Mammary microvascular endothelial cell (primary cell): ENCODE data around the gene FKBP4. TPM values are rescaled to one million over a fixed set of nuclear protein-coding genes. Genes with fewer than 3 reads are reported as not detected.

ENCODE experiments used
- total RNA-seq: library from RNA; depleted of rRNA; stranded (reverse); fragments of >200 nt; gene quantifications from 2 replicates; pipeline ENCODE4 v1.2.3, GENCODE V29; 2015

FKBP4 gene, protein sequence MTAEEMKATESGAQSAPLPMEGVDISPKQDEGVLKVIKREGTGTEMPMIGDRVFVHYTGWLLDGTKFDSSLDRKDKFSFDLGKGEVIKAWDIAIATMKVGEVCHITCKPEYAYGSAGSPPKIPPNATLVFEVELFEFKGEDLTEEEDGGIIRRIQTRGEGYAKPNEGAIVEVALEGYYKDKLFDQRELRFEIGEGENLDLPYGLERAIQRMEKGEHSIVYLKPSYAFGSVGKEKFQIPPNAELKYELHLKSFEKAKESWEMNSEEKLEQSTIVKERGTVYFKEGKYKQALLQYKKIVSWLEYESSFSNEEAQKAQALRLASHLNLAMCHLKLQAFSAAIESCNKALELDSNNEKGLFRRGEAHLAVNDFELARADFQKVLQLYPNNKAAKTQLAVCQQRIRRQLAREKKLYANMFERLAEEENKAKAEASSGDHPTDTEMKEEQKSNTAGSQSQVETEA
- total RNA-seq = 37.2 and 42.8 TPM in 2 replicates

DNA sequence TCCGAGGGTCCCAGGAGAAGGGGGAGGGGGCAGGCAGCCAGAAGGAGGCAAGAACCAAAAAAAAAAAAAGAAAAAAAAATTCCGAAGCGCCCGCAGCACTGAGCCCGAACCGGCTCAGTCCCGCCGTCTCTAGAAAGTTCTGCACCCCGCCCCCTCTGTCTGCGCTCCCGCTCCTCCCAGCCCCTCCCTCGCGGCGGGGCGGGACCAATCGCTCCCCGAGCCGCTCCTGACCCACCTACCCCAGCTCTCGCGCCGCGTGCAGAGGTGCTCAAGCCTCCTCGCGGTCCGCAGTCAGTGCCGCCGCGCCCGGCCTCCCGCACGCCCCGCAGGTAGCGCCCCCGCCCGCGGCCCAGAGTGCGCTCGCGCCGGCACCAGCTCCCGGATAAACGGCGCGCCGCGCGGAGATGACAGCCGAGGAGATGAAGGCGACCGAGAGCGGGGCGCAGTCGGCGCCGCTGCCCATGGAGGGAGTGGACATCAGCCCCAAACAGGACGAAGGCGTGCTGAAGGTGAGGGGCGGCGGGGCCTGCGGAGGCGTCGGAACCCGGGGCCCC lies at the start of gene FKBP4:
FKBP4 (plus strand) TSS at position 235 of the 554 bp plus-strand sequence; CDS start at position 405, 170 bp downstream.

DNA sequence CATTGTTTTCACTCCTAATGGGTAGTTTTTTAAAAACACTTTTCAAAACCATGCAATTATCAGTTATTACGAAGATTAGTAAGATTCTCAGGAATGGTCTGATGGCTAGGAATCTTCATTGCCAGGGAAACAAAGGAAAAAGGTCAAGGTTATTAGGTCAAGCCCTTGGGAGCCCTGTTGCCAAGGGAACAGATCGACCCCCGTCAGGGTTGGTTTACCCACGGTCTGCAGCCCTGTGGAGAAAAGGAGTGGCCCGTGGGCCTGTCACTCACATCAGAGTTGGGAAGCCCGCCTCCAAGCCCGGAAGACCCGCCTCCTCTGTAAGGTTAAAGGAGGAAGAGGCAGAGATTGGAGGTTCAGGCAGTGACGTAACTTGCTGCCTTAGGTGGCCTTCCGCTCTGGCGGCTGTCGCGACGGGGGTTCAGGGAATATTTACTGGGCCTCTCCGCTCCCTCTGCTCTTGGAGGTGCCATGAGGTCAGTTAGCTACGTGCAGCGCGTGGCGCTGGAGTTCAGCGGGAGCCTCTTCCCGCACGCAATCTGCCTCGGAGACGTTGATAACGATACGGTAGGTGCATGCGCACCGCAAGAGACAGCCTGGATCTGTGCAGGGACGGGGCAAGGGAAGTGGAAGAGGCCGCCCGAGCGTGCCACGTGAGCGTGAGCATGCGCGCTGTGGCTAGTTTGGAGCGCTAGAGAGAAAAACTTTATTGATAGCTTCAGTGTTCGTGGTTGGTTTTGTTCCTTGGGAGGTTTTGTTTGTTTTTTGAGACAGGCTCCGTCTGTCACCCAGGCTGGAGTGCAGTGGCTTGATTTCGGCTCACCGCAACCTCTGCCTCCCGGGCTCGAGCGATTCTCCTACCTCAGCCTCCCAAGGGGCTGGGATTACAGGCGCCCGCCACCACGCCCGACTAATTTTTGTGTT lies 17.8 kb downstream of the FKBP4 start, which contains the start of gene ITFG2:
ITFG2 (plus strand) TSS at position 379 of the 924 bp plus-strand sequence; CDS start at position 472, 93 bp downstream.

DNA sequence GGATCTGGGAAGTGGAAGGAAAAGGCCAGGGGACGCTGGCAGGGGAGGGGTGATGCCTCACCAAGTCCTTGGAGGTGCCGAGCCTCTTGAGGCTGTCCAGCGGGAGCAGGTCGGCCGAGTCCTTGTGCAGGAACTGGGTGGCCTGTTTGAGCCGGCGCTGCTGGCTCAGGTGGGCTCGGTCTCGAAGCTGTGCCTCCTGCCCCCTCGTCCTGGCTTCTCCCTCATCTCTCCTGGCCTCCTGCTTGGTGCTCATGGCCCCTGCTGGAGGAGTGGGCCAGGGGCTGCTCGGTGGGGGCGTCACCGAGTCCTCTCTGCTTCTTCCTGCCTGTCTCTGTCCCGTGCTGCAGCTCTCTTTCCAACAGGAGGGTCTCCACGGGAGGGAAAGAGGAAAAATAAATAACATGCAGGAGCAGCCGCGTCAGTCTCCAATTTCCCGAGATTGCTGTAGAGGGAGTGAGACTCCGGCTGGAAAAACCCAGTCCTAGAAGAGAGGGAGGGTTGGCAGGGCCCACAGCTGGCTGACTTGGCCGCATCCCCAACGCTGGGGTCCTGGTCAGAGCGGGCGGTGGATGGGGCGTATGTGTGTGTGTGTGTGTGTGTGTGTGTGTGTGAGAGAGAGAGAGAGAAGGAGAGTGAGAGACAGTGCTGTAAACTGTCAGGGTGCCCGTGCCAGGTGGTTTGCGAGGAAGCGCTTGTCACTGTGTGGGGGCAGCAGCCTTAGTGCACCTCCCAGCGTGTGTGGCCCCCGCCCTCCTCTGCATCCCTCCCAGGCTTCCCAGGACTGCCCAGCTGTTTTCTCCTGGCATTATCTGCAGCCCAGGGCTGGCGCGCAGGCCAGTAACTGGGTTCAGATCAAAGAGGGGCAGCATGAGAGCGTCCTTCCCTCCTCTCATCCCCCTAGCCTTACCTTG lies 40.1 kb downstream of the FKBP4 start, which contains the start of gene NRIP2:
NRIP2 (minus strand) TSS at position 455 of the 911 bp plus-strand sequence; CDS start at position 403, 52 bp downstream.

Other genes starting within 250 kb of the FKBP4 start
- gene ITFG2, start 17.7 kb downstream of the FKBP4 start, total RNA-seq = 17.6 and 21.1 TPM in 2 replicates
- gene NRIP2, start 40.1 kb downstream of the FKBP4 start, total RNA-seq = not detected in 2 replicates
- not detected in 2 replicates for gene TEX52, start 62.1 kb downstream of the FKBP4 start, total RNA-seq
- gene FOXM1, start 82.2 kb downstream of the FKBP4 start, total RNA-seq = 65.2 and 67.2 TPM in 2 replicates
- gene RHNO1, start 82.3 kb downstream of the FKBP4 start, total RNA-seq = 48.8 and 50.5 TPM in 2 replicates
- 20.1 and 22.4 TPM in 2 replicates for gene TULP3, start 95.9 kb downstream of the FKBP4 start, total RNA-seq
- 78.2 and 82.3 TPM in 2 replicates for gene TEAD4, start 164.4 kb downstream of the FKBP4 start, total RNA-seq